ENCODE results near the gene SH3BP2. TPM values are rescaled to one million over a fixed set of nuclear protein-coding genes. Genes with fewer than 3 reads are reported as not detected.
A peak's percentile ranks its signal among the peaks of the same experiment; 100 is the strongest.

The SH3BP2 gene
- total and polyA plus RNA-seq, 8 donors, result 34.9 to 113 (median 52.4) TPM

DNA sequence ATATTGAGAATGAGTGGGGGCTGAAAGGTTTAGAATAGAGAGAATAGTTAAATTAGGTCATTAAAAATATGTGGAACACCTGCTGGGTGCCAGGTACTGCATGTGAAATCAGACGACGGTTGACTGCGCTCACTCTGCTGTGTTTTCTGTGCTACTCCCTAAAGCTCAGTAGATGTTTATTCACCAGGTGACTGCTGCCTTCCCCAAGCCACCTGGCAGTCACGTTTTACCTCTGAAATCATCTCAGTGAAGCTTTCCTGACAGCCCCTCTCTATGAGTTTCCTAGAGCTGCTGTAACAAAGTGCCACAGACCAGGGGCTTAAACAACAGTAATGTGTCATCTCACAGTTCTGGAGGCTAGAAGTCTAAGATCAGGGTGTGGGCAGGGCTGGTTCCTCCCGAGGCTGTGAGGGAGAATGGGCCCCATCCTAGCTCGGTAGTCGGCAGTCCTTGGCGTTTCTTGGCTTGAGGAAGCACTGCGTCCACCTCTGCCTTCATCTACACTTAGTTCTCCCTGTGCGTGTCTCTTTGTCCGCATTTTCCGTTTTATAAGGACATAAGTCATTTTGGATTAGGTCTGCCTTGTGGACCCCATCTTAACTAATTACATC, 76.1 kb downstream of the SH3BP2 start:
- Histone ChIP-seq H3K27ac (peak overlapping the region; percentile 53 to 57), H3K9me3 (no peaks in the 10 kb centered on the region), H3K4me1 (peaks cover 31 to 99% of the 10 kb centered on the region in 2 donors), H3K36me3 (no peaks in the 10 kb centered on the region), H3K4me3 (no peak overlapping the region), H3K27me3 (no peaks in the 10 kb centered on the region)
- no peak for ATAC-seq
- TF ChIP-seq, protein P1, sequence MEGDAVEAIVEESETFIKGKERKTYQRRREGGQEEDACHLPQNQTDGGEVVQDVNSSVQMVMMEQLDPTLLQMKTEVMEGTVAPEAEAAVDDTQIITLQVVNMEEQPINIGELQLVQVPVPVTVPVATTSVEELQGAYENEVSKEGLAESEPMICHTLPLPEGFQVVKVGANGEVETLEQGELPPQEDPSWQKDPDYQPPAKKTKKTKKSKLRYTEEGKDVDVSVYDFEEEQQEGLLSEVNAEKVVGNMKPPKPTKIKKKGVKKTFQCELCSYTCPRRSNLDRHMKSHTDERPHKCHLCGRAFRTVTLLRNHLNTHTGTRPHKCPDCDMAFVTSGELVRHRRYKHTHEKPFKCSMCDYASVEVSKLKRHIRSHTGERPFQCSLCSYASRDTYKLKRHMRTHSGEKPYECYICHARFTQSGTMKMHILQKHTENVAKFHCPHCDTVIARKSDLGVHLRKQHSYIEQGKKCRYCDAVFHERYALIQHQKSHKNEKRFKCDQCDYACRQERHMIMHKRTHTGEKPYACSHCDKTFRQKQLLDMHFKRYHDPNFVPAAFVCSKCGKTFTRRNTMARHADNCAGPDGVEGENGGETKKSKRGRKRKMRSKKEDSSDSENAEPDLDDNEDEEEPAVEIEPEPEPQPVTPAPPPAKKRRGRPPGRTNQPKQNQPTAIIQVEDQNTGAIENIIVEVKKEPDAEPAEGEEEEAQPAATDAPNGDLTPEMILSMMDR (IDR thresholded peaks at IDR 0.05), result no peak
- intact Hi-C loops (cut with DNase I), result no loop called here
- DNase-seq, result no peak

DNA sequence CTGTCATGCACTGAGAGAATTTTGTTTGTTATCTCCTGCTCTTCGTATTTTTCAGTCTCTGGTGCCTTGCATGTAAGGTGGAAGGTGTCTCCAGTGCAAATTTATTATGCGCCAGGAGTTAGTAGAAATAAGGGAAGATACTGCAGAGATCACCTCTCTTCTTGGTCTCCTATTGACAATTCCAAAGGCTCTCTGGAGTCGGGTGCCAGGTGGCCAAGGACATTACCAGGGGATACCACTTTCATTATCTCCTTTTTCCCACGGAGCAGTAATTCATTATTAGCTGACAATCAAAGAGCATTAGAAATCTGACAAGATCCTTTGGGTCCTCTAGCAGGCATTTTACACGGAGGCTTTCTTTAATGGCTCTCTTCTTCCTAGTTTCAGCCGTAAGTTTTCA, 76.8 kb downstream of the SH3BP2 start:
- no peaks in the 10 kb centered on the region for H3K27me3 ChIP-seq
- H3K9me3 ChIP-seq, result no peaks in the 10 kb centered on the region
- ATAC-seq, result no peak
- TF ChIP-seq, protein P1 (IDR thresholded peaks at IDR 0.05), result no peak
- no peaks in the 10 kb centered on the region for H3K36me3 ChIP-seq
- H3K4me1 ChIP-seq, result peaks cover 31 to 96% of the 10 kb centered on the region in 2 donors
- DNase-seq, result no peak
- H3K4me3 ChIP-seq, result no peak overlapping the region
- intact Hi-C loops (cut with DNase I), result no loop called here
- peak overlapping the region in 1 of 2 donors; percentile 53 for H3K27ac ChIP-seq

DNA sequence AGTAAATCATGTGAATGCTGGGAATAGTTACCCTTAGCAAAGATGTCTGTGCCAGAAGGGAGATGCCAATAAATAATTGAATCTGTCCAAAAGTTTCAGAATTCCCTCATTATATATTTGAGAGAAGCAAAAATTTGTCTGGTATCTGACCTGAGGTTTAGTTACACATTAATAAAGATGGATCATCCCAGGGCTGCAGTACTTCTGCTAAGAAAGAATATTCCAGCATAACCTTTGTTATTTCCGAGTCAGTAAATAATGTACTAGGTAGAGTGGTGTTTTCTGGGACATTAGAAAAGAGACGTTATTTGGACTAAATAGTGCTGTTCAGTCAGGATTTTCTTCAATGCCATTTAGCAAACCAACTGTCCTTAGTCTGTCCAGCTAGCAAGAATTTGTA, 77.2 kb downstream of the SH3BP2 start:
- Histone ChIP-seq H3K27ac (peak overlapping the region in 1 of 2 donors; percentile 53), H3K27me3 (no peaks in the 10 kb centered on the region), H3K9me3 (no peaks in the 10 kb centered on the region), H3K4me1 (peaks cover 34 to 93% of the 10 kb centered on the region in 2 donors), H3K4me3 (no peak overlapping the region), H3K36me3 (no peaks in the 10 kb centered on the region)
- DNase-seq (no peak), ATAC-seq (no peak)
- intact Hi-C loops (cut with DNase I), result no loop called here
- TF ChIP-seq, protein P1 (IDR thresholded peaks at IDR 0.05), result no peak

DNA sequence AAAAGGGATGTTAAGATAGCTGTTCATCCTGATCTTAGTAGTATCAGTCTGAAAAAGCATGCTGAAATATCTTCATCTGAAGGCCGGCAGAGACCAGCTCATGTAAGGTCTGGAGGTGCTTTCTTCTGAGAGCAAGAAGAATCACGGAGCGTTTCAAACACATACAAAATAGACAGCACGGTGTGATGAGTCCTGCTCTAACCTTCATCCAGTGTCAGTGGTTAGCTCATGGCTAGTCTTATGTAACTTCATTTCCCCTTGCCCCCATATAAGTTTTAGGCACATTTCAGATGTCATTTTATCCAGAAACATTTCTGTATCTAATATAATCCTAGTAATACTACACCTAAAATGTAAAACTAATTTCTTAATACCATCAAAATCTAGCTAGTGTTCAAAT, 78.6 kb downstream of the SH3BP2 start:
- no peaks in the 10 kb centered on the region for H3K27me3 ChIP-seq
- H3K4me1 ChIP-seq, result peaks cover 26 to 79% of the 10 kb centered on the region in 2 donors

DNA sequence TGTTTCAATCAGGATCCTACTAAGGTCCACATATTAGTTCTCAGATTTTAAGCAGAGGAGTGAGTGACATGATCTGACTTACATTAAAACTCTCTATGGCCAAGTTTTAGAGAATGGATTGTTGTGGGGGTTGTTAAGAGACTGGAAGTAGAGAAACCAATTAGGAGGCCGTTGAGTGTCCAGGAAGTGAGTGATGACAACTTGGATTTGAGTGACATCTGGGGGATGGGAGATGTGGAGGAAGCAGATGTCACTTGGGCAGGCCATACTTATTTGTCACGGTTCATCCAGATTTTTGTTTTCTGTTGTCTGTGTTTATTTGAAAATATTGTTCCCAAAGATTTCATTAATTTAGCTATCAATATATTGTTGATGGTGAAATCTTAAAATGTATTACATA, 79.0 kb downstream of the SH3BP2 start:
- intact Hi-C loops (cut with DNase I), result no loop called here
- Histone ChIP-seq H3K27ac (peak overlapping the region in 1 of 2 donors; percentile 56), H3K9me3 (no peaks in the 10 kb centered on the region), H3K36me3 (peaks cover 0 to 15% of the 10 kb centered on the region in 2 donors), H3K4me3 (no peak overlapping the region), H3K4me1 (peaks cover 26 to 77% of the 10 kb centered on the region in 2 donors), H3K27me3 (no peaks in the 10 kb centered on the region)
- DNase-seq (no peak), ATAC-seq (no peak)
- TF ChIP-seq, protein P1 (IDR thresholded peaks at IDR 0.05), result no peak

More for the DNA sequence above, 78.6 kb downstream of the SH3BP2 start:
- DNase-seq (no peak), ATAC-seq (no peak)
- TF ChIP-seq, protein P1 (IDR thresholded peaks at IDR 0.05), result no peak
- intact Hi-C loops (cut with DNase I), result no loop called here
- Histone ChIP-seq H3K9me3 (no peaks in the 10 kb centered on the region), H3K27ac (peak overlapping the region in 1 of 2 donors; percentile 56), H3K36me3 (peaks cover 0 to 10% of the 10 kb centered on the region in 2 donors), H3K4me3 (no peak overlapping the region)
